Measurements from ENCODE around the gene SIGLEC10. TPM values are rescaled to one million over a fixed set of nuclear protein-coding genes. Genes with fewer than 3 reads are reported as not detected.

Gene SIGLEC10
- total RNA-seq, 1 experiment from 2014 or later: not detected

GRCh38 chr19:51462681-51463080 lies 45.2 kb upstream of the SIGLEC10 start:
- no peaks in the 10 kb centered on the region for H3K36me3 ChIP-seq (ENCODE audit: control insufficient read depth in 1 of 2, insufficient read depth in 2 of 2, low read length in 2 of 2)
- intact Hi-C loops (cut with micrococcal nuclease): no loop called here
- H3K4me1 ChIP-seq (ENCODE audit: control insufficient read depth in 1 of 2, insufficient read depth in 2 of 2, low read length in 2 of 2): no peaks in the 10 kb centered on the region
- H3K9me2 ChIP-seq (ENCODE audit: insufficient read depth): no peaks in the 10 kb centered on the region
- no peak overlapping the region for H2AFZ ChIP-seq (ENCODE audit: low read depth, low read length, poor library complexity, severe bottlenecking)
- no peak overlapping the region for H3K27ac ChIP-seq (ENCODE audit: low read depth, low read length)
- POLR2A ChIA-PET: no interaction called here
- TF ChIP-seq FOSL1 (IDR thresholded peaks at IDR 0.05; ENCODE audit: low read depth): no peak
- no peak overlapping the region for H3K4me3 ChIP-seq (replicated peaks in 1 of 2; ENCODE audit: low read depth in 1 of 2, low read length in 2 of 2)
- RAD21 ChIA-PET (ENCODE audit: low non-redundant PET in 1 of 2, low total read pairs in 2 of 2, uncharacterized antibody in 2 of 2, unreplicated experiment in 2 of 2): no interaction called here
- CTCF ChIA-PET: no interaction called here
- ATAC-seq (no peak), DNase-seq (ENCODE audit: low read depth, low spot score) (no peak)
- peaks cover 20% of the 10 kb centered on the region; the same call in 1 of the 2 replicates for H3K27me3 ChIP-seq (ENCODE audit: insufficient read depth, low read length)
- BruUV-seq (replicated peaks): no TSS peak
- H3K9me3 ChIP-seq (ENCODE audit: control insufficient read depth in 1 of 2, insufficient read depth in 1 of 2, low read depth in 1 of 2, low read length in 2 of 2): no peaks in the 10 kb centered on the region
- H3K79me2 ChIP-seq (ENCODE audit: insufficient read depth, low read length): no peaks in the 10 kb centered on the region
- no peaks in the 10 kb centered on the region for H4K20me1 ChIP-seq (ENCODE audit: insufficient read depth)
- no peak overlapping the region for H3K4me2 ChIP-seq (ENCODE audit: low read length)
- no peak overlapping the region for H3K9ac ChIP-seq (ENCODE audit: low read length)

- Histone ChIP-seq H3K4me1 (ENCODE audit: control insufficient read depth in 1 of 2, insufficient read depth in 2 of 2, low read length in 2 of 2) (no peaks in the 10 kb centered on the region), H2AFZ (ENCODE audit: low read depth, low read length, poor library complexity, severe bottlenecking) (no peak overlapping the region), H3K9me2 (ENCODE audit: insufficient read depth) (no peaks in the 10 kb centered on the region), H3K27me3 (ENCODE audit: insufficient read depth, low read length) (peaks cover 17% of the 10 kb centered on the region; the same call in 1 of the 2 replicates), H3K9ac (ENCODE audit: low read length) (no peak overlapping the region), H3K9me3 (ENCODE audit: control insufficient read depth in 1 of 2, insufficient read depth in 1 of 2, low read depth in 1 of 2, low read length in 2 of 2) (no peaks in the 10 kb centered on the region), H3K79me2 (ENCODE audit: insufficient read depth, low read length) (no peaks in the 10 kb centered on the region), H3K4me2 (ENCODE audit: low read length) (no peak overlapping the region), H3K27ac (ENCODE audit: low read depth, low read length) (no peak overlapping the region), H3K4me3 (replicated peaks in 1 of 2; ENCODE audit: low read depth in 1 of 2, low read length in 2 of 2) (no peak overlapping the region), H3K36me3 (ENCODE audit: control insufficient read depth in 1 of 2, insufficient read depth in 2 of 2, low read length in 2 of 2) (no peaks in the 10 kb centered on the region), H4K20me1 (ENCODE audit: insufficient read depth) (no peaks in the 10 kb centered on the region)
- intact Hi-C loops (cut with micrococcal nuclease): no loop called here
- ChIA-PET POLR2A (no interaction called here), RAD21 (ENCODE audit: low non-redundant PET in 1 of 2, low total read pairs in 2 of 2, uncharacterized antibody in 2 of 2, unreplicated experiment in 2 of 2) (no interaction called here), CTCF (no interaction called here)
- TF ChIP-seq FOSL1 (IDR thresholded peaks at IDR 0.05; ENCODE audit: low read depth) (no peak), RAD21 (IDR thresholded peaks at IDR 0.05; ENCODE audit: low read depth) (no peak), POLR2AphosphoS5 (IDR thresholded peaks at IDR 0.05; ENCODE audit: low read depth, low read length) (no peak), REST (IDR thresholded peaks at IDR 0.05; ENCODE audit: low read depth) (no peak), ZFX (IDR thresholded peaks at IDR 0.05) (no peak), ELF1 (IDR thresholded peaks at IDR 0.05; ENCODE audit: borderline replicate concordance, low read depth) (no peak), ZNF274 (IDR thresholded peaks at IDR 0.05; ENCODE audit: low read depth, low read length) (no peak), EGR1 (IDR thresholded peaks at IDR 0.05; ENCODE audit: low read depth) (no peak), EZH2 (IDR thresholded peaks at IDR 0.05) (no peak), SRF (IDR thresholded peaks at IDR 0.05; ENCODE audit: low read depth) (no peak), TCF7L2 (IDR thresholded peaks at IDR 0.05; ENCODE audit: borderline replicate concordance, extremely low read depth, insufficient read depth, insufficient read length) (no peak)
- no TSS peak for BruUV-seq (replicated peaks)
- DNase-seq (ENCODE audit: low read depth, low spot score) (no peak), ATAC-seq (no peak)
These were observed 44.8 kb upstream of the SIGLEC10 start for GRCh38 chr19:51462276-51462675.

Measured in HCT116 (cell line).